Measurements from ENCODE around the gene BEAN1.
"Not testable (repeated sequence)": the region's sequence is repeated elsewhere in the genome, so short reads cannot be mapped to it uniquely, and the experiment has no call there.

BEAN1 gene

GRCh38 chr16:66442502-66443268 lies 15.6 kb downstream of the BEAN1 start:
- no peak for DNase-seq

- no peak for DNase-seq
These were observed 16.2 kb downstream of the BEAN1 start for GRCh38 chr16:66443269-66443652.

DNA sequence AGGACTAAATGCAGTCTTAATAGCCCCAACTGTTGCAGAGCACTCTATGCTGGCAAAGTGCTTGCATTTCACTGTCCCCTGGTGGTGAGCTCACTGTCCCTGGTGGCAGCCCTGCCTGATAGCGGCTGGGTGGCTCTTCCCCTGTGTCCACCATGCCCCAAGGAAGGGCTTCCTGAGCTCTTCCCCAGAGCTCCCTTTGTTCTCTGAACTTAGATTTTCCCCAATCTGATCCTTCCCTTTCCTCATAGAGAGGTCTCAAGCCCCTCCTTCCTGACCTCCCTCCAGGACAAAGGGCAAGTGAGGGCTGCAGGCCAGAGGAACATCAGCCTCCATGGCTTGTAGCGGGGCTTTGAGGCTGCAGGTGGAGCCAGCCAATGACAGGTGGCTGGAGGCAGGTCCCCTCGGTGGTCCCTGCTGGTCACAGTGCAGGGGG lies 17.0 kb downstream of the BEAN1 start:
- DNase-seq, result no peak

GRCh38 chr16:66446737-66447136 lies 19.6 kb downstream of the BEAN1 start:
- DNase-seq, result no peak

DNA sequence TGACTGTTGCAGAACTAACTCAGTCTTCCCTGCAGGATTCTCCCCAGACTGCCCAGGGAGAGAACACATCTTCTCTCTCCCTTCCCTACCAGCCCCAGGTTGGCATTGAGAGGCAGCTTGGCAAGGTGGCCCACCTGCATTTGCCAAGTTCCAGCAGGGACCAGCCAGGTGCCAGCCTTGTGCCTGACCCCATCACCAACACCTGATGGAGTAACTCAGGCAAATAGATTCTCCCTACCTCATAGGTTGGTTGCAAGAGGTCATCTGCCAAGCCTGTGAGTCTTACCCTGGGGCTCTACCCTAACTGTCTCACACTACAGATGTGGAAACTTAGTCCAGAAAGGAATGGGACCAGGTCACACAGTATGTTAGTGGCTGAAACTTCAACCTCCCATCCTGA lies 20.4 kb downstream of the BEAN1 start:
- DNase-seq, result no peak

GRCh38 chr16:66451548-66451947 lies 24.5 kb downstream of the BEAN1 start:
- no peak for DNase-seq

DNA sequence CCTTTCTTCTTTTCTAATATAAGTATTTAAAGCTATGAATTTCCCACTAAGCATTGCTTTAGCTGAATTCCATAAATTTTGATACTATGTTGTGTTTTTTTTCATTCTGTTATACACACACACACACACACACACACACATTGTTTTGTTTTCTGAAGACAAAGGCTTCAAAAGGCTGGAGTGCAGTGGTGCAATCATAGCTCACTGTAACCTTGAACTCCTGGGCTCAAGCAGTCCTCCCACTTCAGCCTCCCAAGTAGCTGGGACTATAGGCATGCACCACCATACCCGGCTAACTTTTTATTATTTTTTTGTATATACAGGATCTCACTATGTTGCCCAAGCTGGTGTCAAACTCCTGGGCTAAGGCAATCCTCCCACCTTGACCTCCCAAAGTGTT lies 26.1 kb downstream of the BEAN1 start:
- not testable (repeated sequence) for DNase-seq

DNA sequence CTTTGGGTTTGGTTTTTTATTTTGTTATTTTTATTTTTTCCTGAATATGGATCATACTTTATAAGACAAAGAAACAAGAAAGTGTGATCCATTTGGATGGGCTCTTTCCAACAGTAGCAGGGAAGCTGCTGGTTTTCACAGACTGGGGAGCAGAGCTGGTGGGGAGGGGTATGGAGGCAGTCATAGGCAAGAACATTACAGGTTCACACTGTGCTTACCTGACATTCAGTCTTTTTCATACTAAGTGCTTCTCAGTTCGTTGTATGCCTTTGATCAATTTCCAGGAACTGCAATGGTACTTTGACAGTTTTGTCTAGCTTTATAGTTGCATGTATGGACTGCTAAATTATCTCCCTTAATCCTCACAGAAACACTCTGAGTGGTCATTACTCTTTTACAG lies 27.7 kb downstream of the BEAN1 start:
- DNase-seq, result no peak

- DNase-seq, result no peak
These were observed 28.9 kb downstream of the BEAN1 start for GRCh38 chr16:66455970-66456369.

- DNase-seq, result no peak
These were observed 30.8 kb downstream of the BEAN1 start for GRCh38 chr16:66457888-66458287.

GRCh38 chr16:66458292-66458691 lies 31.2 kb downstream of the BEAN1 start:
- no peak for DNase-seq

- no peak for DNase-seq
These were observed 31.8 kb downstream of the BEAN1 start for GRCh38 chr16:66458853-66459252.

GRCh38 chr16:66459878-66460277 lies 32.8 kb downstream of the BEAN1 start:
- DNase-seq, result no peak

- no peak for DNase-seq
These were observed 33.6 kb downstream of the BEAN1 start for GRCh38 chr16:66460703-66461102.

DNA sequence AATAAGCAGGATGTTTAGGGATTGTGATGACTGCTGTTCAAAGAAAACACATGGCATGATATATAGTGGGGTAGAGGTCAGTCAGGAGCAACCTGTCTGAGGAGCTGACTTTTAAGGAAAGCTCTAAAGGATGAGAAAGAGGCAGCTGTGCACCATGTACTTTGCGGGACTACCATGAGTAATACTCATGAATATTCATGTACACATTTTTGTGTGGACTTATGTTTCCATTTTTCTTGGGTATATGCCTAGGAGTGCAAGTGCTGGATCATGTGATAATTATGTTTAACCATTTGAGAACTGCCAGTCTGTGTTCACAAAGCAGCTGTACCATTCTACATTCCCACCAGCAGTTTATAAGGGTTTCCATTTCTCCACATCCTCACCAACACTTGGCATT lies 35.8 kb downstream of the BEAN1 start:
- DNase-seq, result no peak

DNA sequence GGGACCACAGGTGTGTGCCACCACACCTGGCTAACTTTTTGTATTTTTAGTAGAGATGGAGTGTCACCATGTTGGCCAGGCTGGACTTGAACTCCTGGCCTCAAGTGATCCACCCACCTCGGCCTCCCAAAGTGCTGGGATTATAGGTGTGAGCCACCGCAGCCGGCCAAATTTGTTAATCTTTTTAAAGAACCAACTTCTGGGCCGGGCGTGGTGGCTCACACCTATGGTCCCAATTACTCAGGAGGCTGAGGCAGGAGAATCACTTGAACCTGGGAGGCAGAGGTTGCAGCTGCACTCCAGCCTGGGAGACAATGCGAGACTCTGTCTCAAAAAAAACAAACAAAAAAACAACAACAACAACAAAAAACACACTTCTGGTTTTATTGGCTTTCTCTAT lies 38.9 kb downstream of the BEAN1 start:
- not testable (repeated sequence) for DNase-seq

DNA sequence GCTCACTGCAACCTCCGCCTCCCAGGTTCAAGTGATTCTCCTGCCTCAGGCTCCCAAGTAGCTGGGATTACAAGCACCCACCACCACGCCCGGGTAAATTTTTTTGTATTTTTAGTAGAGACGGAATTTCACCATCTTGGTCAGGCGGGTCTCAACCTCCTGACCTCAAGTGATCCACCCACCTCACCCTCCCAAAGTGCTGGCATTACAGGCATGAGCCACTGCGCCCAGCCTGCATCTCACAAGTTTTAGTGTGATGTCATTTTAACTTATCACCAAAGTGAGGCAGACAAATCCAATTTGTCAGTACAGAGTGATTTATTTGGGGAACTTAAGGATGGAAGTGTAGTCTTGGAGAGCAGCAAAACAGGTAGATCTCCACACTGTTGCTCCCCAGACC lies 39.5 kb downstream of the BEAN1 start:
- not testable (repeated sequence) for DNase-seq

DNA sequence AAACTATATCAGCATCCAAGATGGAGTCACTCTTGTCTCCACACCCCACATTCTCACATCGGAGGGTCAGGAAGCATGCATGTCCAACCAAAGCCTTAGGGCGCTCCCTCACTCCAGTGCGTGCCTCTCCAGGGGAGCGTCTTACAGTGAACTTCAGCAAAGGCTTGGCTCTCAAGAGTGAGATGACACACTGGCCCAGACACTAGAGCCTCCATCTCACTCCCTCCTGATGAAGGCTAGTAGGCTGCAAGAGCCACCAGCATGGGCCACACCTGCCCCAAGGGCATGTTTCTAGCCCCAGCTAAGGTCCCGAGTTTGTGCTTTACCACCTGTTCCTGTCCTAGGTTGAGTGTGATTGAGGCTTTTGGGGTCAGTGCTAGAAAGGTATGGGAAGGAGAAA lies 40.5 kb downstream of the BEAN1 start:
- DNase-seq, result no peak

GRCh38 chr16:66468321-66468965 lies 41.3 kb downstream of the BEAN1 start:
- no peak for DNase-seq

- no peak for DNase-seq
These were observed 42.3 kb downstream of the BEAN1 start for GRCh38 chr16:66469291-66469946.

- no peak for DNase-seq
These were observed 43.0 kb downstream of the BEAN1 start for GRCh38 chr16:66469947-66470546.

DNA sequence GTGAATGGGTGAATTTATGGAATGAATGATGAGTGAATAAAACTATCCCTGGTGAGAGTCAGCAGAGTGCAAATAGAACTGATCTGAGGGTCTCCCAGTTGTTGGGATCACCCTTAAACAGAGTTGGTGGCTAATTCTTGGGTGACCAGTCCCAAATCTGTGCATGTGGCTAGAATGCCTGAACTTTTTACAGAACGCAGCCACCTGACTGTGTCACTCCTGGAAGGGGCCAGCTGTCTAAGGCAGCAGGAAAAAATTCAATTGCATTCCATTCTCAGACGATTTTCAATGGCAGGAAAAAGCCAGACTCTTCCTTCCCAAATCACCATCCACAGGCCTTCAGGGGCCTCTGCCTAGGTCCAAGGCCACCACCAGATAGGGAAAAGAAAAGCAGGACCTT lies 43.5 kb downstream of the BEAN1 start:
- no peak for DNase-seq

GRCh38 chr16:66471264-66471663 lies 44.2 kb downstream of the BEAN1 start:
- DNase-seq, result no peak

Measured in activated naive CD4-positive, alpha-beta T cell (primary cell).